ENCODE data around the gene CDC42EP5.

DNA sequence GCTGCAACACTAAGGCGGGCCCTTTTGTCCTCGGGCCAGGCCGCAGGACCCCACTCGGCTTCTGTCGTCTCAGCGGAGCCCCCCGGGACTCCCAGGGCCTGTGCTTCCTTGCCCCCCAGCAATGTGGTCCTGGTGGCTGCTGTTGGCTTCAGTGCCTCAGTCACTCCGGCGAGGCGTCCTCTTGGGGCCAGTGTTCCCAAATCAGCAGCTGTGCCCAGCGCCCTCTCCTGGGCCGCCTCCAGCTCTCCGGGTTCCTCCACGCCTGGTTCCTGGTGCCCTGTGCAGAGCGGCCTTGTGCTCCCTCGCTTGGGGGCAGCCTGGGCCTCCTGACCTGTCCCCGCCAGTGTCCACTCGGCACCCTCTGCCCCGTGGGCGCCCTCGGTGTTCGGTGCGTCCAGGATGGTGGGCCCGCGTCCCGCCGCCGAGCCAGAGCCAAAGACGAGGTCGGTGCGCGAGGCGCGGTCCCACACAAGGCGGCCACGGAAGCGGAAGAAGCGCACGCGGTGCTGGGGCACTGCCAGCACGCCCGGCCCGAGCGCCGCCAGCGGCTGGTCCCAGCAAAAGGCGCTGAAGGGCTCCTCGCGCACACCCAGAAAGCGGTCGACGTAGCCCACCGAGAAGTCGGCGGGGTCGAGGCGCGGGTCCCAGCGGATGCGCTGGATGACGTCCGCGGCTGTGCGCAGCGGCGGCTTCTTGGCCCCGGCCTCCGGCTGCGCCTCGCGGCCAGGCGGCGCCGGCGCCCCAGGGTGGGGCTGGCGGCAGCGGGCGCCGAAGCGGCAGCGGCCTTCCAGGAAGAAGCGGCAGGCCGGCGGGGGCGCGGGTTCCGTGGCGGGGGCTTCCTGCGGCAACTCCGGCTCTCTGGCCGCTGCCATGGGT lies 10.2 kb downstream of the CDC42EP5 start:
- TF ChIP-seq, protein P1, sequence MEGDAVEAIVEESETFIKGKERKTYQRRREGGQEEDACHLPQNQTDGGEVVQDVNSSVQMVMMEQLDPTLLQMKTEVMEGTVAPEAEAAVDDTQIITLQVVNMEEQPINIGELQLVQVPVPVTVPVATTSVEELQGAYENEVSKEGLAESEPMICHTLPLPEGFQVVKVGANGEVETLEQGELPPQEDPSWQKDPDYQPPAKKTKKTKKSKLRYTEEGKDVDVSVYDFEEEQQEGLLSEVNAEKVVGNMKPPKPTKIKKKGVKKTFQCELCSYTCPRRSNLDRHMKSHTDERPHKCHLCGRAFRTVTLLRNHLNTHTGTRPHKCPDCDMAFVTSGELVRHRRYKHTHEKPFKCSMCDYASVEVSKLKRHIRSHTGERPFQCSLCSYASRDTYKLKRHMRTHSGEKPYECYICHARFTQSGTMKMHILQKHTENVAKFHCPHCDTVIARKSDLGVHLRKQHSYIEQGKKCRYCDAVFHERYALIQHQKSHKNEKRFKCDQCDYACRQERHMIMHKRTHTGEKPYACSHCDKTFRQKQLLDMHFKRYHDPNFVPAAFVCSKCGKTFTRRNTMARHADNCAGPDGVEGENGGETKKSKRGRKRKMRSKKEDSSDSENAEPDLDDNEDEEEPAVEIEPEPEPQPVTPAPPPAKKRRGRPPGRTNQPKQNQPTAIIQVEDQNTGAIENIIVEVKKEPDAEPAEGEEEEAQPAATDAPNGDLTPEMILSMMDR (IDR thresholded peaks at IDR 0.05 in 2 of 3, conservative IDR thresholded peaks at IDR 0.05 in 1 of 3; ENCODE audit: control insufficient read depth in 2 of 3, extremely low read depth in 1 of 3, insufficient read depth in 1 of 3, low read depth in 3 of 3, low read length in 3 of 3) = peak in 2 of 3 experiments; percentile 11 to 16; a peak in 2 of 6 replicates
- TF ChIP-seq SPI1 (IDR thresholded peaks at IDR 0.05; ENCODE audit: borderline replicate concordance, insufficient read depth, low read depth, low read length) (no peak), RAD21 (IDR thresholded peaks at IDR 0.05; ENCODE audit: insufficient read depth, low read depth, low read length) (no peak), EP300 (IDR thresholded peaks at IDR 0.05; ENCODE audit: borderline replicate concordance in 1 of 2, control insufficient read depth in 1 of 2, low read depth in 2 of 2, low read length in 2 of 2) (no peak), TAF1 (IDR thresholded peaks at IDR 0.05; ENCODE audit: borderline replicate concordance, low read depth, low read length) (no peak), CBX3 (IDR thresholded peaks at IDR 0.05; ENCODE audit: borderline replicate concordance, low read depth) (no peak)
- TF ChIP-seq, protein P2, sequence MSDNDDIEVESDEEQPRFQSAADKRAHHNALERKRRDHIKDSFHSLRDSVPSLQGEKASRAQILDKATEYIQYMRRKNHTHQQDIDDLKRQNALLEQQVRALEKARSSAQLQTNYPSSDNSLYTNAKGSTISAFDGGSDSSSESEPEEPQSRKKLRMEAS (IDR thresholded peaks at IDR 0.05; ENCODE audit: low read depth, low read length) = no peak

All from GM12878 (cell line).